Gastroesophageal sphincter (tissue), 3 donors: ENCODE data around the gene SLC8A2.

ENCODE experiments used
- CTCF ChIP-seq, 4 experiments: fragments of 200-600 bp in 2 of 4; fragments of 450-650 bp in 2 of 4; sonication (generic) in 1 of 4; IDR thresholded peaks; one replicate each; pipeline ENCODE4 v1.5.1; 2017 to 2019; ENCODE audit warnings: antibody characterized with exemption in 4 of 4, mild to moderate bottlenecking in 2 of 4, moderate library complexity in 2 of 4
- EP300 ChIP-seq: sonication (generic); formaldehyde crosslinking; IDR thresholded peaks from one replicate; pipeline ENCODE4 v1.6.1; 2017; ENCODE audit warnings: antibody characterized with exemption, mild to moderate bottlenecking
- POLR2A ChIP-seq, 2 donors: fragments of 450-650 bp; IDR thresholded peaks; one replicate each; pipeline ENCODE4 v1.6.1; 2017; ENCODE audit warnings: antibody characterized with exemption in 2 of 2, mild to moderate bottlenecking in 2 of 2, moderate library complexity in 1 of 2
- POLR2AphosphoS5 ChIP-seq: sonication (generic); formaldehyde crosslinking; IDR thresholded peaks from one replicate; pipeline ENCODE4 v1.6.1; 2017; ENCODE audit warnings: antibody characterized with exemption

- TF ChIP-seq POLR2A (IDR thresholded peaks at IDR 0.05) = no peak
- no peak for TF ChIP-seq CTCF (IDR thresholded peaks at IDR 0.05)
- TF ChIP-seq EP300 = no peak
- TF ChIP-seq POLR2AphosphoS5 = no peak
Observed at GRCh38 chr19:47445527-47445926, 26.2 kb downstream of the SLC8A2 start.
